OCI-LY1 (cell line): Measurements from ENCODE around the gene ANO3.

Experiments
- H2AFZ ChIP-seq: fragments of 200-600 bp; sonication (generic), shearing (Covaris generic); 2 replicates; pipeline ENCODE4 v1.6.0; 2014; ENCODE audit warnings: antibody characterized with exemption, mild to moderate bottlenecking, low read length
- H3F3A ChIP-seq: fragments of 200-600 bp; sonication (generic), shearing (Covaris generic); 2 replicates; pipeline ENCODE4 v1.6.0; 2014; ENCODE audit warnings: mild to moderate bottlenecking, antibody characterized with exemption, low read length, moderate library complexity; ENCODE audit not compliant: insufficient read depth
- H3K27ac ChIP-seq: fragments of 200-600 bp; sonication (generic); 2 replicates; pipeline ENCODE4 v1.5.1; 2014; ENCODE audit warnings: low read length, mixed run types, mild to moderate bottlenecking, low read depth; ENCODE audit not compliant: poor library complexity, severe bottlenecking
- H3K27me3 ChIP-seq: fragments of 200-600 bp; sonication (generic); 2 replicates; pipeline ENCODE4 v1.6.0; 2014; ENCODE audit warnings: antibody characterized with exemption, mild to moderate bottlenecking, low read length, moderate library complexity; ENCODE audit not compliant: insufficient read depth
- H3K36me3 ChIP-seq: fragments of 200-600 bp; sonication (generic); 2 replicates; pipeline ENCODE4 v1.6.1; 2014; ENCODE audit warnings: mild to moderate bottlenecking, antibody characterized with exemption, low read length, moderate library complexity, mixed read lengths; ENCODE audit not compliant: insufficient read depth
- H3K4me1 ChIP-seq: fragments of 200-600 bp; sonication (generic); 2 replicates; pipeline ENCODE4 v1.5.1; 2014; ENCODE audit warnings: mild to moderate bottlenecking, low read length, moderate library complexity; ENCODE audit not compliant: insufficient read depth, severe bottlenecking
- H3K4me2 ChIP-seq: fragments of 200-600 bp; sonication (generic), shearing (Covaris generic); 2 replicates; pipeline ENCODE4 v1.6.1; 2014; ENCODE audit warnings: low read length
- H3K4me3 ChIP-seq: fragments of 200-600 bp; sonication (generic); 2 replicates; pipeline ENCODE4 v1.5.1; 2014; ENCODE audit warnings: low read length, low read depth, mild to moderate bottlenecking, mixed read lengths; ENCODE audit not compliant: poor library complexity, severe bottlenecking
- H3K79me2 ChIP-seq: fragments of 200-600 bp; shearing (Covaris generic); 2 replicates; pipeline ENCODE4 v1.6.1; 2016; ENCODE audit warnings: mixed run types, low read length, mixed read lengths; ENCODE audit not compliant: insufficient read depth
- H3K9ac ChIP-seq: fragments of 200-600 bp; sonication (generic), shearing (Covaris generic); 2 replicates; pipeline ENCODE4 v1.6.1; 2014; ENCODE audit warnings: mild to moderate bottlenecking, low read length, mixed read lengths
- H3K9me2 ChIP-seq: fragments of 200-600 bp; sonication (generic), shearing (Covaris generic); 2 replicates; pipeline ENCODE4 v1.6.1; 2014; ENCODE audit warnings: low read depth, mild to moderate bottlenecking, low read length, mixed read lengths
- H3K9me3 ChIP-seq: fragments of 200-600 bp; shearing (Covaris generic); 2 replicates; pipeline ENCODE4 v1.6.1; 2014; ENCODE audit warnings: low read length, mixed read lengths
- H4K20me1 ChIP-seq: fragments of 200-600 bp; sonication (generic), shearing (Covaris generic); 2 replicates; pipeline ENCODE4 v1.6.0; 2016; ENCODE audit warnings: mild to moderate bottlenecking, low read length; ENCODE audit not compliant: insufficient read depth
- EZH2 ChIP-seq: fragments of 200-600 bp; sonication (generic), shearing (Covaris generic); IDR thresholded peaks from 2 replicates; pipeline ENCODE4 v1.8.0; 2017; ENCODE audit warnings: borderline replicate concordance, mixed run types, mild to moderate bottlenecking, antibody characterized with exemption, low read length, moderate library complexity, mixed read lengths
- TF ChIP-seq, protein P1 (sequence below): fragments of 200-600 bp; sonication (generic), shearing (Covaris generic); IDR thresholded peaks from 2 replicates; pipeline ENCODE4 v1.5.1; 2017; ENCODE audit warnings: mild to moderate bottlenecking, antibody characterized with exemption, low read length, moderate library complexity, mixed read lengths

The ANO3 gene

GRCh38 chr11:26712497-26712896 is 380.6 kb downstream of the ANO3 start:
- Histone ChIP-seq H3K4me1 (peaks cover 5% of the 10 kb centered on the region), H3K27ac (no peak overlapping the region), H3K9me2 (no peaks in the 10 kb centered on the region), H4K20me1 (no peaks in the 10 kb centered on the region), H3K9ac (no peak overlapping the region), H3K79me2 (no peaks in the 10 kb centered on the region), H2AFZ (no peak overlapping the region), H3K27me3 (no peaks in the 10 kb centered on the region), H3K4me2 (no peak overlapping the region), H3K4me3 (no peak overlapping the region), H3K36me3 (no peaks in the 10 kb centered on the region), H3K9me3 (no peaks in the 10 kb centered on the region), H3F3A (no peaks in the 10 kb centered on the region)
- no peak for TF ChIP-seq EZH2
- TF ChIP-seq, protein P1, sequence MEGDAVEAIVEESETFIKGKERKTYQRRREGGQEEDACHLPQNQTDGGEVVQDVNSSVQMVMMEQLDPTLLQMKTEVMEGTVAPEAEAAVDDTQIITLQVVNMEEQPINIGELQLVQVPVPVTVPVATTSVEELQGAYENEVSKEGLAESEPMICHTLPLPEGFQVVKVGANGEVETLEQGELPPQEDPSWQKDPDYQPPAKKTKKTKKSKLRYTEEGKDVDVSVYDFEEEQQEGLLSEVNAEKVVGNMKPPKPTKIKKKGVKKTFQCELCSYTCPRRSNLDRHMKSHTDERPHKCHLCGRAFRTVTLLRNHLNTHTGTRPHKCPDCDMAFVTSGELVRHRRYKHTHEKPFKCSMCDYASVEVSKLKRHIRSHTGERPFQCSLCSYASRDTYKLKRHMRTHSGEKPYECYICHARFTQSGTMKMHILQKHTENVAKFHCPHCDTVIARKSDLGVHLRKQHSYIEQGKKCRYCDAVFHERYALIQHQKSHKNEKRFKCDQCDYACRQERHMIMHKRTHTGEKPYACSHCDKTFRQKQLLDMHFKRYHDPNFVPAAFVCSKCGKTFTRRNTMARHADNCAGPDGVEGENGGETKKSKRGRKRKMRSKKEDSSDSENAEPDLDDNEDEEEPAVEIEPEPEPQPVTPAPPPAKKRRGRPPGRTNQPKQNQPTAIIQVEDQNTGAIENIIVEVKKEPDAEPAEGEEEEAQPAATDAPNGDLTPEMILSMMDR: no peak
